ENCODE data around the gene WDR17.

Gene WDR17

DNA sequence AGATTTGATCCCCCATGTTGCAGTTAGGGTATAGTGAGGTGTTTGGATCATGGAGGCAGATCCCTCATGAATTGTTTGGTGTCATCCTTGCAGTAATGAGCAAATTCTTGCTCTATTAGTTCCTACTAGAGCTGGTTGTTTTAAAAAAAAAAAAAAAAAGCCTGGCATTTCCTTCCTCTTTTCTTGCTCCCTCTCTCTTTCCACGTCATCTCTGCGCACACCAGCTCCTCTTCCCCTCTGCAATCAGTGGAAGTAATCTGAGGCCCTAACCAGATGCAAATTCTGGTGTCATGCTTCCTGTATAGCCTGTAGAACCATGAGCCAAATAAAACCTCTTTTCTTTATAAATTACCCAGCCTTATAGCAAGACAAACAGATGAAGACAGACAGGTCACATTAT is 24.5 kb downstream of the WDR17 start:
- no peak for DNase-seq (ENCODE audit: low read depth)

DNA sequence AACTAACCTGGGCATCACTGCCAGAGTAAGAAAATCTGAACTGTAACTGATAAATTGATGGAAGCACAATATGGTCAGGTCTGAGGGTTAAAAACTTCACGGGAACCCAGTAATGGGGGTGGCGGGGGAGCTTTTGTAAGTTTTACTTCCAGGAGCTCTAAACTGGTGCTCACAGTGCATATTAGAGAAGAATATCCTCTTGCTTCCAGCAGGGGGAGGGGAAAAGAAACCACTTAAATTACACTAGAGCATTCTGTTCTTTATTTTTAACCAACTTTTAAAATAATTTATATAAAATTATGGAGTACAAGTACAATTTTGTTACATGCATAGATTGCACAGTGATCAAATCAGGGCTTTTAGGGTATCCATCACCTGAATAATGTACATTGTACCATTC is 33.7 kb downstream of the WDR17 start:
- no peak for DNase-seq (ENCODE audit: low read depth)

DNA sequence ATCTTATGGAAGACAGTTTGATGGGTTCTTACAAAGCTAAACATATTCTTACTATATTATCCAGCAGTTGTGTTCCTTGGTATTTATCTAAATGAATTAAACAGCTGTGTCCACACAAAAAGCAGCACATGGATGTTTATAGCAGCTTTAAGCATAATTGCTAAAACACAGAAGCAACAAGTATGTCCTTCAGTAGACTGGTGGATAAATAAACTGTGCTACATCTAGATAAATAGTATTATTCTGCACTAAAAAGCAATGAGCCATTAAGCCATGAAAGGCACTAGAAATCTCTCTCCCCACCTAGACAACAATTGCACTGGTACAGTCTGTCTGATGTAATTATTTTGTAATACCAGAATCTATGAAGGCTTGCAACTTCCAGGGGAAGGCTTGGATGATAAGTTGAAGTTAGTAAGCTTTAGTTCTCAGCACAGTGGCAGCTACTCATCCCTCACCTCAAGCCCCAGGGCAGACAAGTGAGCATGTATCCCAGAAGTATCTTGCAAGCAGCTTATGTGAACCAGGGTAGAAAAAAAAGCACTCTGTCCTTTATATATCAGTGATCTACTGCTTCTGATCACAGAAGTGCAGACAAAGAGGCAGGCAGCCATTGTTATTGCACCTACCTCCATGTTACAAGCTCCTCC is 36.9 kb downstream of the WDR17 start:
- DNase-seq (ENCODE audit: low read depth): no peak

DNA sequence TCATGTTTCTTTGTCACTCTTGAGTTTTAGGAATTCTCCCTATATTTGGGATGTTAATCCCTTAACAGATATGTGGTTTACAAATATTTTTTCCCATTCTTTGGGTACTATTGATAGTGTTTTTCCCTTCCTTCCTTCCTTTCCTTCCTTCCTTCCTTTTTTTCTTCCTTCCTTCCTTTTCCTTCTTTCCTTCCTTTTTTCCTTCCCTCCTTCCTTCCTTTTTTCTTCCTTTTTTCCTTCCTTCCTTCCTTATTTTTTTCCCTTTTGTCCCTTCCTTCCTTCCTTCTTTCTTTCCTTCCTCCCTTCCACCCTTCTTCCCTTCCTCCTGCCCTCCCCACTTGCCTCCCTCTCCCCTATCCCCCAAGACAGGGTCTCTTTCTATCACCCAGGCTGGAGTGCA is 42.1 kb downstream of the WDR17 start:
- DNase-seq (ENCODE audit: low read depth): no peak

DNA sequence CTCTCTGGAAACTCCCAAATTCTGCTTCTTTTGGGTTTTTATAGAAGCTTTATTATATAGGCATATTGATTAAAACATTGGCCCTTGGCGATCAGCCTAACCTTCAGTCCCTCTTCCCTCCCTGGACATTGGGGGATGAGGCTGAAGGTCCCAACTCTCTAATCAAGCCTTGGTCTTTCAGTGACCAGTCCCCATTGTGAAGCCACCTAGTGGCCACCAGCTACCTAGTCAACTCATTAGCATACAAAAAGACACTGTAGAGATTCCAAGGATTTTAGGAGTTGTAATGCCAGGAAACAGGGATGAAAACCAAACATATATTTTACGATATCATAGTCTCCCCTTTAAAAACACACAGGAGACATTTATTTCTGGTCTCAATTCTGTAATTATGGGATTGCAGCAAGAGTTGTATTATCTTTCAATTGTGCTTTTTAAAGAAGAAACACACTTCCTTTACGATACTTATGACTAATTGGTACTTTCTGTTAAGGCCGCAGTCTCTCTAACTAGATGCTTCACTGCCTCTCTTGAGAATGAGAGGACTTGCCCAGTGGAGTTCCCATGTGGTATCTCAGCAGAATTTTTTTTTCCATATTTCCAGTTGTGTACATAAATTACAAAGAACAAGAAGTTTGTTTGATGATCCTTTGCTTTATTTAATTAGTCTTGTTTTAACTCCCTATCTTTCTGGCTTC is 58.2 kb downstream of the WDR17 start:
- DNase-seq (ENCODE audit: low read depth): no peak

DNA sequence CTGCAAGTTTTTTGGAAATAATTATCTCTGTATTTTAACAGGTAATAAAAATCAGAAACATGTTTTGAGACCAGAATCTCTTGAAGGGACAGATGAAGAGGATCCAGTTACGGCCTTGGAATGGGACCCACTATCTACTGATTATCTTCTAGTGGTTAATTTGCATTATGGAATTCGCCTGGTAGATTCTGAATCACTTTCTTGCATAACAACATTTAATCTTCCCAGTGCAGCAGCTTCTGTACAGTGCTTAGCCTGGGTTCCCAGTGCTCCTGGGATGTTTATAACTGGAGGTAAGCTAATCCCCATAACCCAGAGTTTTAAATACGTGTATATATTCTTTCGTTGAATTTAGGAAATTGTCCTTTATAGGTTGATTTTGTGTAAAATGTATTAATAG is 59.4 kb downstream of the WDR17 start:
- DNase-seq (ENCODE audit: low read depth): no peak

DNA sequence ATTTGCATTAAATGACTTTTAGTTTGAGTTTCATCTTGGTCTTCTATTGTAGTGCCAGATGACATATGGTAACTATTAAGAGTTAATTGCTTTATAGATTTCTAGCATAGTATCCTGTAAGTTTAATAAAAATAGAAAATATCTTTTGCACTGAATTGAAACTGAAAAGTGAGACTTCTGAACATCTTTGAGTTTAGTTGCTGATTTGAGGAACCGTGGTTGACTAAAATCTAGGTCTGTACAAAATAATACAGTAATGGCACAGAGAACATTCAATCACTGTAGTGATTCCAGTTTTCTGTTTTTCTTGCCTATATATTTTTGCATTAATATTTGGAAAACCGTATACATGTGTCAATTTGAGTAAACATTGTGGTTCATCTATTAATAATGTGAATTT is 69.0 kb downstream of the WDR17 start:
- DNase-seq (ENCODE audit: low read depth): no peak

DNA sequence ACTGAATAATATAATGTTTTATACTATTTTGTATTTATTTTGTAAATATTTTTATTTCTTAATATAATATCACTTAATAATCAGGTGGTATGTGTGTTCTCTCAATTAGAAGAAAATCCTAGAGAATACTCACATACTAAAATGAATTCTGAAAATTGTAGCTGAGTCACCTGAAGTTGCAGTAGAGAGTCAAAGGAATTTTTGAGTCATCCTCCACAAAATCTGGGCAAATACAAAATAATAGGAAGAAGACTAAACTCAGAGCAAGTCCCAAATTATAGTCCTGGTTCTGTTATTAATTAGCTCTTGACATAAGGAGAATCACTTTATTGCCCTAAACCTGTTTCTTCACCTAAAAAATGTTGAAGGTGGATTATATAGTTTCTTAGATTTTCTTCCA is 72.0 kb downstream of the WDR17 start:
- no peak for DNase-seq (ENCODE audit: low read depth)

DNA sequence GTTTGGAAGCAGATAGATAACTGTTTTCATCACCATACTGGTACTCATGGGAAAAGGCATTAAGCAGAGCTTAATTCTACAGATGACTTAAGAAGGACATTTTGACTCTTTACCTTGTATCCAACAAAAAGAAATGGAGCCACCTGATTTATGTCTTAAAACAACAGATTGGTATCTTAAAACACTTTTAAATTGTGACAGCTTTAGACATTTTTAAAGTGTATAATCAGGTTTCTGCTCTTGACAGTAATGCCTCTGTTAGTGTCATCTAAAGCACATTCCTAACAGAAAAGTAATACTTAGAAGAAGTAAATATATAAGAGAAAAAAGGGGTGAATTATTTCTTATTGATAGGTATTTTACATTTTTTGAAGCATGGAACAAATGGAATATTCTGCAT is 73.9 kb downstream of the WDR17 start:
- no peak for DNase-seq (ENCODE audit: low read depth)

DNA sequence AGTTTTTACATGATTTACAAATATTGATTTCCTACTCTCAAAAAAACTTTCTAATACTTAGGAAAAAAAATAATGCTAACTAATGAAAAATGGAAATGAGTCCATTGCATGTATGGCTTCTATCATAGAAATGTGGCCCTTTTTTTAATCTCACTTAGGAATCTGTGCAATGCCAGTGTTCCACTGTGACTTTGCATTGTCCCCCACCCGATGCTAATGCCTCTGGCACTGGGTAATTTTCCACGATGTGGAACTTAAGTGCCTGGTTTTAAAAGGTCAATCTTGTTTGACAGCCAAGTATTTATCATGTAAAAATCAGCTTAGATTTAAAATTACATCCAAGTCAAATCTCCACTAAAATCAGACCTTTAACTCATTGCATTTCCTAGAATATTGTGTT is 76.6 kb downstream of the WDR17 start:
- DNase-seq (ENCODE audit: low read depth): no peak

DNA sequence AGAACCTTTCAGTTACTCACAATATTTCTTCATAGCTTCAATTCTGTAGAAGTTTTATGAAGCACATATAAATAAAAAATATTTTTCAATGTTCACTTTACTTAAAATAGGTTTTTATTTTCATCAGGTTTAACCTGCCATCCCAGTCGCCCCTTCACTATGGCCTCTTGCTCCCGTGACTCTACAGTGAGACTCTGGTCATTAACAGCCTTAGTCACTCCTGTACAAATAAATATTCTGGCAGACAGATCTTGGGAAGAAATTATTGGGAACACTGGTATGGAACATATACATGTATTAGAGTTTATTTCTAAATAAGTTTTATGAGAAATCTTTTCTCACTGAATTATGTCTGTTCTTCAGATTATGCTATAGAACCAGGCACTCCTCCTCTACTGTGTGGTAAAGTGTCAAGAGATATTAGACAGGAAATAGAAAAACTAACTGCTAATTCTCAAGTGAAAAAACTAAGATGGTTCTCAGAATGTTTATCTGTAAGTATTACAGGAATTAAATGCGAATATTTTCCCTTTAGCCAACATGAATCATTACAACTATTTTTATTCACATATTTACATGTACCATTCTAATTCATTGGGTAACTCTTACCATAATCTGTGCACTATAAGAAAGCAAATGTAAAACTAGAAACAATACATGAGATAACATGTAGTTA is 84.2 kb downstream of the WDR17 start:
- DNase-seq (ENCODE audit: low read depth): no peak

DNA sequence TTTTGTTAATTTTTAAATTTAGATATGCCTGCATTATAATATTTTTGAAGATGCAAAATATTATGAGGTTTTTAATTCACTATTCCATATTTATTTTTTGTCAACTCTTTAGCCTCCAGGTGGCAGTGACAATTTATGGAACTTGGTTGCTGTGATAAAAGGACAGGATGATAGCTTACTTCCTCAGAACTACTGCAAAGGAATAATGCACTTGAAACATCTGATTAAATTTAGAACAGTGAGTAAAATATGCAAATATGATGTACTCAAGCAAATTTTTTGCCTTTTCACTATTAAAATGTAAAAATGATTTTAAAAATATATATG is 84.7 kb downstream of the WDR17 start:
- DNase-seq (ENCODE audit: low read depth): no peak

DNA sequence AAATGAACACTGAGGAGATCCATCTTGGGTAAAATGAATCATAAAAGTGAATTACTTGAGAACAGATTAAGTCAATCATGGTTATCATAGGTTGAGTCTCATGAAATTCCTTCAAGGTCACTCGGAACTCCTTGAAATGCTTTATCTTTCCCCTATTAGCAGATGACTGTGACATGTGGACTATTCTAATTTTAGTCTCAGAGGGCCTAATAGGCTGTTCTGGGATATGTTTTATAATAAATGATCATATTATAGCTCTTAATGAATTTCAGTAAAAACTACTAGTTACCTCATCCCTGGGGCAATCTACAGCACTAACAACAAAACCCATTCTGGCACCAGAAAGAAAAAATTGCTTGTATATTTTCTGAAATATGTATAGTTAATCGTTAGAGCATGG is 85.1 kb downstream of the WDR17 start:
- DNase-seq (ENCODE audit: low read depth): no peak

DNA sequence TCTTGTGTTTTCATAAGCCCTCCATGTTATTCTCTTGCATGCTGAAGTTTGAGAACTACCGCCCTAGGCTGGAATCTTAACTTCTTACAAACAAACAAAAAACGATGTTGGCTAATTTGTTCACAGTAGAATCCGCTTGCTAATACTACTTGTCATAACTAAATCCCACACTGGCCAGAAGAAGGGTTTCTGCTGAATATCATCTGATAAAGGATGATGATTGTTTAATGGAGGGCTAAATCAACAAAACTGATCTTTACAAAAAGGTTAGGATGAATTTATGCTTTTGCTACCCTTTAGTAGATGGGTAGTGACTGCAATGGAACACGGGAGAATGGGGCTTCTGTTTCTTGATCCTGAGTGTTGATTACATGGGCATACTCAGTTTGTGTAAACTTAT is 87.5 kb downstream of the WDR17 start:
- no peak for DNase-seq (ENCODE audit: low read depth)

DNA sequence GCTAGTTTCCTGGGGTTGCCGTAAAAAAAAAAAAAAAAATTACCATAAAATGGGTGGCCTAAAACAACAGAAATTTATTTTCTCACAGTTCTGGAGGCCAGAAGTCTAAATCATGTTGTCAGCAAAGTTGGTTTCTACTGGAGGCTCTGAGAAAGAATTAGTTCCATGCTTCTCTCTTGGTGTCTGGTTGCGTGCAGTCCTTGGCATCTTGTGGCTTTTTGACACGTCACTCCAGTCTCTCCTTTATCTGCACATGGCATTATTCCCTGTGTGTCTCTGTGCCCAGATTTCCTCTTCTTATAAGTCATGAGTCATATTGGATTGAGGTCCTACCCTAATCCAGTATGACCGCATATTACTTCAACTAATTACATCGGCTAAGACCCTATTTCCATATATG is 91.0 kb downstream of the WDR17 start:
- DNase-seq (ENCODE audit: low read depth): no peak

DNA sequence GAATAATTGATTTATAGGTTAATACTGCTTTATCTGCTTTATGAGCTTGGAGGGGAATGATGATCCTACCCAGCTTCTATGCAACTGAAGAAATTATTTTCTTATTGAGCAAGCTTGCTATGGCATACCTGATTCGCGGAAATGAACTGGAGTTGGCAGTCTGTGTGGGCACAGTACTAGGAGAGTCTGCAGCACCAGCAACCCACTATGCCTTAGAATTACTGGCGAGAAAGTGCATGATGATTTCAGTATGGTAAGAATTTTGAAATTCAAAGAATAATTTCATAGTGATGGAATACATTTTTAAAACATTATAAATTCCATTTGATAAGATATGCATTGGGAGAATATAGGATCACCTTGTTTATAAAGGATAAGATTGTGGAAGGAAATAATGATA is 97.4 kb downstream of the WDR17 start:
- no peak for DNase-seq (ENCODE audit: low read depth)

DNA sequence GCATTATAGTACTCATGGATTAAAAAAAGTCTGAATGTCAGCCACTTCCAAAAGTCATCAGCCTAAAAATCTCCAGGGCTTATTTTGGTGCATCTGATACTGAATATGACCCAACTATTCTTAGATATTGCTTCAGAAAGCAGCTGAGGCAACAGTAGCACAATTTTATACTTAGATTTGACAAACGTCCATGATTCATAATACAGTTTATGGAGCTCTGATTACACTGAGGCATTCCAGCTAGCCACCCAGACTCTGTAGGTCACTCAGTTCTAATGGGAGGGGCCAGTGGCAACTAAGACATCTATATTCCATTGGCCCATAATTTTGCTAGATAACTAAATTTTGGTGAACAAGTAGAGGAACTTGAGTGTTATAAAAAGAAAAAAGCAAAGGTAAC is 119.4 kb downstream of the WDR17 start:
- DNase-seq (ENCODE audit: low read depth): no peak

DNA sequence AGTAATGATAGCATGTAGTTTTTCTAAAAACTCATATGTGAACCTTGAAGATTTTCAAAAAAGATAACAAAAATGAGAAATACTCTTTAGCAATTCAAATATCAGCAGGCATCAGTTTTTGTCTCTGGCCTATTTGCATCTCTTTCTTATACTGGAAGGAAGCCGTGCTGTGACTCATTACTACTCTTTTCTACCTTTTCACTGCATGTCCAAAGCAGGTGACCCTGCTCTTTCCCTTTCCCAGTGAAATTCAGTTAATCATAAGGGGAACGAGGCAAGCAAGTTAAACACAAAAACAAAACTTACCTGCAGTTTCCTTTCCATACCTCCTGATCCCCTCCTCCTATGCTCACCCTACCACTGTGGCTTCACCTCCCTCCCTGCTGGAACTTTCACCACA is 120.4 kb downstream of the WDR17 start:
- DNase-seq (ENCODE audit: low read depth): no peak

DNA sequence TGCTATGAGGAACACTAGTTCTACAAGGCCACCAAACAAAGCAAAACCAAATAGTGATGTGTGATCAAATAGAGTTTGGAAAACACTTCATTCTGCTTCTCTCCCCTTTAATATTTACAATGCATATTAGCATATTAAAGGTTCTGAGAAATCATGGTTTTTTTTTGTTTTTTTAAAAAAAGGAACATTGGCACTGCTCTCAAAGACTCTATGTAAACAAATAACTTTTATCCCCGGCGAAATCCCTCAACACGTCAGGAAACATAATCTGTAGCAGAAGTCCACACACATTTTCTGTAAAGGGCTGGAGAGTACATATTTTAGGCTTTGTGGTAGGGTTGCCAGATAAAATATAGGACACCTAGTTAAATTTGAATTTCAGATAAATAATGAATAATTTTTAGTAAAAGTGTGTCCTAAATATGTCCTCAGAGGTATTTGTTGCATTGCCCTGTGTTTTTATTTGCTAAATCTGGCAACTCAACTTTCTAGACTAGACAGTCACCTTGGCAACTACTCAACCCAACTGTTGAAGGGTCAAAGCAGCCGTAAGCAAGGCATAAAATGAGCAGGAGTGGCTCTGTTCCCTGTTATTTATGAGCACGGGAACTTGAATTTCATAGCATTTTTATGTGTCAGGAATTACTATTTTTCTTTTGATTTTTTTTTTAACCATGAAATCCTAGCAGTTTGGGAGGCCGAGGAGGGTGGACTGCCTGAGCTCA is 121.2 kb downstream of the WDR17 start:
- no peak for DNase-seq (ENCODE audit: low read depth)

DNA sequence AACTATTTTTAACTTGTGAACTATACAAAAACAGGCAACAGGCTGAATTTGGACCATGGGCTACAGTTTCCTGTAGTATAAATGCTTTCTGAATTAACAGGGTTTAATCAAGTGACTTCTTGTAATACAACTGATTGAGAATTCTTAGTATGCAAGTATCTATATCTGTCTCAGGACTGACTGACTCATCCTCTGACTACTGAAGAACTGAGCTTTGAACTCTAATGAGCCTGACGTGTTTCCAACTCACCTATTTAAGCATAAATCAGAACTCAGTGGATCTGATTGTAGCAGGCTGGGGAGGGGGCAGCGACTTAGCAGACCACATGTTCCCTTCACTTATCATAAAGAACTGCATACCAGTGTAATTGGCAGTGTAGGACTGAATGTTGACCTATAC is 122.0 kb downstream of the WDR17 start:
- no peak for DNase-seq (ENCODE audit: low read depth)

DNA sequence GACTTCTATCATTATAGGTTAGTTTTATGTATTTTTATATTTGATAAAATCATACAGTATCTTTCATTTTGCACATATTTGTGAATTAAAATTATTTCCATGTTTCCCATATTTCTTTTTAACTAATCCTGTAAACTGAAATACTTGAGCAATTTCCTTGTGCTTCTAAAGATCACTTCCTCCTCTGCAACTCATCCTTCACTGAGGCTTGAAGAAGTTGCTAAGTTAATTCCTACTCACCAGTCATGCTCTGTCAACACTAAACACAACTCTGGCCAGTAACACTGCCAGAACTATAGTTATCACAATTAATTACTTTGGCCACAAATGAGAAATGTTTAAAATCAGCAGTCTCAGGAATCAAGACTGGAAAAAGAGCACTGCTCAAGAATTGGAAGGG is 123.0 kb downstream of the WDR17 start:
- no peak for DNase-seq (ENCODE audit: low read depth)

DNA sequence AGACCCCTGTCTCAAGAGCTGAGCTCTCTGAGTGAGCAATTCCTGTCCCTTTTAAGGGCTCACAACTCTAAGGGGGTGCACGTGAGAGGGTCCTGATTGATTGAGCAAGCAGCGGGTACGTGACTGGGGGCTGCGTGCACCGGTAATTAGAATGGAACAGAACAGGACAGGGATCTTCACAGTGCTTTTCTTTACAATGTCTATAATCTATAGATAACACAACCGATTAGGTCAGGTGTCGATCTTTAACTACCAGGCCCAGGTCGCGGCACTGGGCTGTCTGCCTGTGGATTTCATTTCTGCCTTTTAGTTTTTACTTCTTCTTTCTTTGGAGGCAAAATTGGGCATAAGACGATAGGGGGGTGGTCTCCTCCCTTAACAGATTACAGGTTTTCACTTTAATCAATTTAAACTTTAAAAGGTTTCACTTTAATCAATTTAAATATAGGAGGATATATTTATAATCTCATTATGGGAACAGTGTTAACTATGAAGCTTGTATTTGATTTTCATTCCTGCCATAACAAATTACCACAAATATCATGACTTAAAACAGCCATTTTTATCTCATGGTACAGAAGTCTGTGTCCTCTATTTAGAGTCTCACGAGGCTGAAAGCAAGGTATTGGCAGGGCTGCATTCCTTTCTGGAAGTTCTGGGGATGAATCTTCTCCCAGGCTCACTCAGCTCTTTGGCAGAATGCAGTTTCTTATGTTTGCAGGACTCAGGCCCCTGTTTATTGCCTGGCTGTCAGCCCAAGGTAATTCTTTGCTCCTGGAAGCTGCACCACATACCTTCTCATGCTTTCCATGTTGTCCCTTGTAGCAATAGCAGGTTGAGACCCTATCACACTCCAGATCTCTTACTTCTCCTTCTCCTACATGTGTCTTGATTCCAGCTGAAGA is 124.5 kb downstream of the WDR17 start:
- no peak for DNase-seq (ENCODE audit: low read depth)

Measured in activated T-cell treated with anti-CD3 and anti-CD28 coated beads for 48 hours (primary cell).